ENCODE results near the gene GRIPAP1.

DNA sequence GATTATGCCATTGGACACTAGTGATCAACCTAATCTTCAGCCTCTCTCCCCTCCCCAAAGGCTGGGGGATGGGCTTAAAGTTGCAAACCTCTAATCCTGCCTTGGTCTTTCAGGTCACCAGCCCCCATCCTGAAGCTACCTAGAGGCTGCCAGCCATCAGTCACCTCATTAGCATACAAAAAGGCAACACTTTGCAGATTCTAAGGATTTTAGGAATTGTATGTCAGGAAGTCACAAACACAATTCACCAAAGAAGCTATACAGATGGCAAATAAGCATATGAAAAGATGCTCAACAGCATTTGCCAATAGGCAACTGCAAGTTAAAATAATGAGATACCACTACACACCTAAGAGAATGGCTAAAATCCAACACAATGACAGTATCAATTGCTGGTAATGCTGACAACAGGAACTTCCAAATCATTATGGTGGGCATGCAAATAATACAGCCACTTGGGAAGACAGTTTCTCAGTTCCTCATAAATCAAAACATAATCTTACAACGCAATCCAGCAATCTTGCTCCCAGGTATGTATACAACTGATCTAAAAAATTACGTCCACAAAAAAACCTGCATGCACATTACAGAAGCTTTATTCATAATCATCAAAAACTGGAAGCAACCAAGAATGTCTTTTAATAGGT, 74.2 kb downstream of the GRIPAP1 start:
- TF ChIP-seq, protein P1, sequence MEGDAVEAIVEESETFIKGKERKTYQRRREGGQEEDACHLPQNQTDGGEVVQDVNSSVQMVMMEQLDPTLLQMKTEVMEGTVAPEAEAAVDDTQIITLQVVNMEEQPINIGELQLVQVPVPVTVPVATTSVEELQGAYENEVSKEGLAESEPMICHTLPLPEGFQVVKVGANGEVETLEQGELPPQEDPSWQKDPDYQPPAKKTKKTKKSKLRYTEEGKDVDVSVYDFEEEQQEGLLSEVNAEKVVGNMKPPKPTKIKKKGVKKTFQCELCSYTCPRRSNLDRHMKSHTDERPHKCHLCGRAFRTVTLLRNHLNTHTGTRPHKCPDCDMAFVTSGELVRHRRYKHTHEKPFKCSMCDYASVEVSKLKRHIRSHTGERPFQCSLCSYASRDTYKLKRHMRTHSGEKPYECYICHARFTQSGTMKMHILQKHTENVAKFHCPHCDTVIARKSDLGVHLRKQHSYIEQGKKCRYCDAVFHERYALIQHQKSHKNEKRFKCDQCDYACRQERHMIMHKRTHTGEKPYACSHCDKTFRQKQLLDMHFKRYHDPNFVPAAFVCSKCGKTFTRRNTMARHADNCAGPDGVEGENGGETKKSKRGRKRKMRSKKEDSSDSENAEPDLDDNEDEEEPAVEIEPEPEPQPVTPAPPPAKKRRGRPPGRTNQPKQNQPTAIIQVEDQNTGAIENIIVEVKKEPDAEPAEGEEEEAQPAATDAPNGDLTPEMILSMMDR (IDR thresholded peaks at IDR 0.05; ENCODE audit: low read depth, low read length) = no peak
- no peak for TF ChIP-seq EZH2phosphoT487 (IDR thresholded peaks at IDR 0.05; ENCODE audit: low read depth)
